Measurements from ENCODE around the gene COX19.

Gene COX19

DNA sequence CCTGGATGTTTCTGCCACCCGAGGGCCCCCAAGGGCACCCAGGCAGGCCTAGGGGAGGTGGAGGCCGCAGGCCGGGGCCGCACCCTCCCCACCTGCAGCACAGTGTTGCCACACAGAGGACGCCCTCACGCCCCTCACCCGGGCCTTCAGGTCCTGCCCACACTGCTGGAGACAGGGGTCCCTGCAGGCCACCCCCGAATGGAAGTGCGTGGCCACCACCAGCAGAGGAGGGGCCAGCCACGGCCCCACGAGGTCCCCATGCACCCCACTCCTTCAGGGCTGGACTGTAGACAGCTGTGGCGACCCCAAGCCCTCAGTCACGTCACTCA lies 56.3 kb downstream of the COX19 start:
- TF ChIP-seq, protein P1, sequence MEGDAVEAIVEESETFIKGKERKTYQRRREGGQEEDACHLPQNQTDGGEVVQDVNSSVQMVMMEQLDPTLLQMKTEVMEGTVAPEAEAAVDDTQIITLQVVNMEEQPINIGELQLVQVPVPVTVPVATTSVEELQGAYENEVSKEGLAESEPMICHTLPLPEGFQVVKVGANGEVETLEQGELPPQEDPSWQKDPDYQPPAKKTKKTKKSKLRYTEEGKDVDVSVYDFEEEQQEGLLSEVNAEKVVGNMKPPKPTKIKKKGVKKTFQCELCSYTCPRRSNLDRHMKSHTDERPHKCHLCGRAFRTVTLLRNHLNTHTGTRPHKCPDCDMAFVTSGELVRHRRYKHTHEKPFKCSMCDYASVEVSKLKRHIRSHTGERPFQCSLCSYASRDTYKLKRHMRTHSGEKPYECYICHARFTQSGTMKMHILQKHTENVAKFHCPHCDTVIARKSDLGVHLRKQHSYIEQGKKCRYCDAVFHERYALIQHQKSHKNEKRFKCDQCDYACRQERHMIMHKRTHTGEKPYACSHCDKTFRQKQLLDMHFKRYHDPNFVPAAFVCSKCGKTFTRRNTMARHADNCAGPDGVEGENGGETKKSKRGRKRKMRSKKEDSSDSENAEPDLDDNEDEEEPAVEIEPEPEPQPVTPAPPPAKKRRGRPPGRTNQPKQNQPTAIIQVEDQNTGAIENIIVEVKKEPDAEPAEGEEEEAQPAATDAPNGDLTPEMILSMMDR (IDR thresholded peaks at IDR 0.05; ENCODE audit: borderline replicate concordance, insufficient read depth, low read depth, low read length): no peak
- H3K4me3 ChIP-seq (ENCODE audit: low read depth, low read length): no peak overlapping the region

DNA sequence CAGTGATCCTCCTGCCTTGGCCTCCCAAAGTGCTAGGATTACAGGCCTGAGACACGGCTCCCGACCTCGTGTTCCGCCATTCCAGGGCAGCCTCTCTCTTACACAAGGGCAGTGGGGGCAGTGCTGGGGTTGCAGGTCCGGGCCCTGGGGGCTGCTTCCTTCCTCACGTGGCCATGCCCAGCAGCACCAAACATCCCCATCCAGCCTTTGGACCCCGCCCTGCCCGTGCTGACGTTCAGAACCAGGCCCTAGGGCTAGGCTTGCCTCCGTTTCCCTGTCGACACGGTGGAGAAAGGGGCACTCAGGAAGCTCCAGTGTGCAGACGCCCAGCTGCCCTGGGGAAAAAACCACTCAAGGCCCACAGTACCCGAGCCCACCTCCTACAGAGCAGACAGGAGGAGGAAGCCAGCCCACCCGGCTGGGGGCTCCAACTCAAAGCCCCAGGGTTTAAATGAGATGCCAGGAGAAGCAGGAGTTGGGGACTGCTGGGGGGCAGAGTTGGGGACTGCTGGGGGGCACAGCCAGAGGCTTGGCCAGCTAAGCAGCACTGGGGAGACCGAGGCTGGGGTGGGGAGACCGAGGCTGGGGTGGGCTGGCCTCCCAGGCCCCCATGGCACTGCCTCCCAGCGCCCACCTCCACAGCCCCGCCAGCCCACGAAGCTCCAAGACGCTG lies 56.8 kb downstream of the COX19 start:
- H3K4me3 ChIP-seq (ENCODE audit: low read depth, low read length): no peak overlapping the region

DNA sequence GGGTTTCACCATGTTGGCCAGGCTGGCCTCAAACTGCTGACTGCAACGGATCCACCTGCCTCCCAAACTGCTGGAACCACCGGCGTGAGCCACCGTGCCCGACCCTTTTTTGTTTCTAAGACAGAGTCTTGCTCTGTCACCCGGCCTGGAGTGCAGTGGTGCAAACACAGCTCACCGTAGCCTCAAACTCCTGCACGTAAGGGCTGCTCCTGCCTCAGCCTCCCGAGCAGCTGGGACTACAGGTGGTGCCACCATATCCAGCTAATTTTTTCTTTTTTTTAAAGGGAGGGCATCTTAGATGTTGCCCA lies 57.3 kb downstream of the COX19 start:
- TF ChIP-seq, protein P1 (IDR thresholded peaks at IDR 0.05; ENCODE audit: borderline replicate concordance, insufficient read depth, low read depth, low read length): no peak
- H3K4me3 ChIP-seq (ENCODE audit: low read depth, low read length): no peak overlapping the region

More for the DNA sequence above, 56.8 kb downstream of the COX19 start:
- TF ChIP-seq, protein P1 (IDR thresholded peaks at IDR 0.05; ENCODE audit: borderline replicate concordance, insufficient read depth, low read depth, low read length): no peak

DNA sequence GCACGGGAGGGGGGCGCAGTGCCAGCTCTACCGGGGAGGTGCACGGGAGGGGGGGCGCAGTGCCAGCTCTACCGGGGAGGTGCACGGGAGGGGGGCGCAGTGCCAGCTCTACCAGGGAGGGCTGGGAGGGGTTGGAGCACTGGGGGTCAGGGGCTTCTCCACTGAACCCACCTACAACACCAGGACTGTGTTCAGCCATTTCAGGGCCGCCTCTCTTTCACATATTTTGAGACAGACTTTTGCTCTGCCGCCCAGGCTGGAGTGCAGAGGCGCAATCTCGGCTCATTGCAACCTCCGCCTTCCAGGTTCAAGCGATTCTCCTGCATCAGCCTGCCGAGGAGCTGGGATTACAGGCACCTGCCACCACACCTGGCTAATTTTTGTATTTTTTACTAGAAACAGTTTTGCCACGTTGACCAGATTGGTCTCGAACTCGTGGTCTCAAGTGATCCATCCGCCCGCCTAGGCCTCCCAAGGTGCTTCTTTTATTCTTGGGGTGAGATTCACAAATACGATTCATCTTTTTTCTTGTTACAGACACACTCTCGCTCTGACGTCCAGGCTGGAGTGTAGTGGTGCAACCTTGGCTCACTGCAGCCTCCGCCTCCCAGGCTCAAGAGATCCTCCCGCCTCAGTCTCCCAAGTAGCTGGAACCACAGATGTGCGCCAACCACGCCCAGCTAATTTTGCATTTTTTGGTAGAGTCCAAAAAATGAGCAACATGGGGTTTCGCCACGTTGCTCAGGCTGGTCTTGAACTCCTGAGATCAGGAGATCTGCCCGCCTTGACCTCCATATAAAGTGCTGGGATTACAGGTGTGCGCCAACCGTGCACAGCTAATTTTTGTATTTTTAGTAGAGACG lies 57.9 kb downstream of the COX19 start:
- H3K4me3 ChIP-seq (ENCODE audit: low read depth, low read length): no peak overlapping the region
- TF ChIP-seq, protein P1 (IDR thresholded peaks at IDR 0.05; ENCODE audit: borderline replicate concordance, insufficient read depth, low read depth, low read length): no peak

DNA sequence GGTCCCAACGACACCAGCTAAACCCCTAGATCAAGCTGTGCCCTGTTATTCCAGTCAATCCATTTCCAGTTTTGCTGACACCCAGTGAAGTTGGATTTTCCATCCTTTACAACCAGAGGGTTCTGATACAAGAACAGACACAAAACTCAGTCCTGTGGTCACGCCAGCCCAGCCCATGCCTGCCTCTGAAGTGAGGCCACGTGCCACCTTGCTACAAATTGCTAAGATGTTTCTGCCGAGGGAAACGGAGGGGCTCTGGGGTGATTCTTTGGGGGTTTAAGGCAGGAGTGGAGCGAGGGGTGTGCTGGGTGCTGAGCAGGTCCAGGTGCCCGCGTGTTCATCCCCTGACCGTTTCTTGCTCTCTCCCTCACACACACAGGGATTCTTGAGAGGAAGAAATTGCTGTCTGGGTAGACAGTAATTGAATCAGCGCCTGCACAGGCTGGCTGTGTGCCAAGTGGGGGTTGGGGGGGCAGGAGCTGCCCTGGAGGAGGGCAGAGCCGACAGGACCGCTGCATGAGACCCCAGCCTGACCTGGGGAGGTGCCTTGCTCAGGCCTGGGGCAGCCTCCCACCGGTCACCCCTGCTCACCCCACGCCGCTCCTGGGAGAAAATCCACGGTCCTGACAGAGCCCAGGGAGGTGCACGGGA lies 58.9 kb downstream of the COX19 start:
- TF ChIP-seq, protein P1 (IDR thresholded peaks at IDR 0.05; ENCODE audit: borderline replicate concordance, insufficient read depth, low read depth, low read length): no peak

More for the DNA sequence above, 58.9 kb downstream of the COX19 start:
- no peak overlapping the region for H3K4me3 ChIP-seq (ENCODE audit: low read depth, low read length)

Data from GM12875 (cell line).